Activated T-cell treated with anti-CD3 and anti-CD28 coated beads, Interleukin-2, amount 50 U/mL, for 24 hours (primary cell): Measurements from ENCODE around the gene TMEM214.

Experiments used
- DNase-seq: peaks from one replicate; pipeline ENCODE4 v3.0.0-alpha.2; 2020
- H3K27ac Mint-ChIP-seq: 2 replicates; pipeline ENCODE4 v1.8.0; 2020; ENCODE audit warnings: mild to moderate bottlenecking, mixed read lengths
- H3K27me3 Mint-ChIP-seq: 2 replicates; pipeline ENCODE4 v1.8.0; 2020; ENCODE audit warnings: mixed read lengths
- H3K36me3 Mint-ChIP-seq: 2 replicates; pipeline ENCODE4 v1.8.0; 2020; ENCODE audit warnings: low read depth, mixed read lengths
- H3K4me1 Mint-ChIP-seq: 2 replicates; pipeline ENCODE4 v1.8.0; 2020; ENCODE audit warnings: low read depth, mixed read lengths
- H3K4me3 Mint-ChIP-seq: 2 replicates; pipeline ENCODE4 v1.8.0; 2020; ENCODE audit warnings: mild to moderate bottlenecking, moderate library complexity, mixed read lengths
- H3K9me3 Mint-ChIP-seq: 2 replicates; pipeline ENCODE4 v1.8.0; 2020; ENCODE audit warnings: mixed read lengths

The TMEM214 gene

GRCh38 chr2:27076323-27076722 lies 43.6 kb downstream of the TMEM214 start:
- no peak for DNase-seq
- H3K4me1 Mint-ChIP-seq: peaks cover 52% of the 10 kb centered on the region
- no peaks in the 10 kb centered on the region for H3K27me3 Mint-ChIP-seq
- no peak overlapping the region for H3K27ac Mint-ChIP-seq
- no peaks in the 10 kb centered on the region for H3K9me3 Mint-ChIP-seq
- H3K4me3 Mint-ChIP-seq: no peak overlapping the region
- H3K36me3 Mint-ChIP-seq: no peaks in the 10 kb centered on the region

- no peak overlapping the region for H3K4me3 Mint-ChIP-seq
- H3K27ac Mint-ChIP-seq: no peak overlapping the region
- no peaks in the 10 kb centered on the region for H3K36me3 Mint-ChIP-seq
- peaks cover 55% of the 10 kb centered on the region for H3K4me1 Mint-ChIP-seq
- H3K9me3 Mint-ChIP-seq: no peaks in the 10 kb centered on the region
- no peak for DNase-seq
- no peaks in the 10 kb centered on the region for H3K27me3 Mint-ChIP-seq
Measured at GRCh38 chr2:27077231-27077630, 44.5 kb downstream of the TMEM214 start.

DNA sequence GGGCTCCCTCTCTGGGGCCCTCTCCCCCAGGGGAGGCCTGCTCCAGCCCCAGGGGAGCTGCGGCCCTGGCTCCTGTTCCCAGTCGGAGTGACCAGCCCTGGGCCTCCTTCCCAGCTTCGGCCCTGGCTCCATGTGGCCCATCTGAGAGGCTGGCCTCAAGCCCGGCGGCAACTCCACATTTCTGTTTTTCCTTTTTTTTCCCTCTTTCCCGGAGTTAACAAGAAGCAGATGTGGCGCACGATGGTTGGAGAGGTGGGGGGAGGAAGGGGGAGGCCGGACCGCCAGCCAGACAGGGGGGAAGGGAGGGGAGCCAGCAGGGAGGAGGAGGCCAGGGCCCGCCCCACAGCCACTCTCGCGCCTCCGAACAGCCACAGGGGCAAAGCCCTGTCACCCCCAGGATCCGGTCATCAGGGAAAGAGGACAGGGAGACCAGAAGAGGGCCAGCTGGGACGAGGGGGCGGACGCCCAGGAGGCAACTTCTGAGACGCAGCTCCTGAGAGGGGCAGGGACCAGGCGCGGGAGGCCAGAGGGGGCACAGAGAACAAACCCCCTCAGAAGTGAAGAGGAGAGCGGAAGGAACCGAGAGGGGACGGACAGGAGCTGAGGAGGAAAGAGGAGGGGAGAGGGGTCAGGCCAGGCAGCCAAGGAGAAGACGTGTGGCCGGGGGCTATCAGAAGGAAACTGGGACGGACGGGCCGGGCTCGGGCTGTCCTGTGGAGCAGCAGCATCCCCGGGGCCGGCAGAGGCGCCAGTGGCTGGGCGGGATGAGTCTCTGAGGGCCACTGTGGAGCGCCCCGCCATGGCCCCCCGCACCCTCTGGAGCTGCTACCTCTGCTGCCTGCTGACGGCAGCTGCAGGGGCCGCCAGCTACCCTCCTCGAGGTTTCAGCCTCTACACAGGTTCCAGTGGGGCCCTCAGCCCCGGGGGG lies 45.8 kb downstream of the TMEM214 start, which contains the start of gene EMILIN1:
EMILIN1 (plus strand) TSS at position 349 of the 928 bp plus-strand sequence; CDS start at position 800, 451 bp downstream.
- H3K36me3 Mint-ChIP-seq: no peaks in the 10 kb centered on the region
- H3K4me3 Mint-ChIP-seq: no peak within 1 kb of the TSS
- DNase-seq: no peak
- H3K27me3 Mint-ChIP-seq: no peaks in the 10 kb centered on the region
- H3K27ac Mint-ChIP-seq: no peak within 1 kb of the TSS
- H3K9me3 Mint-ChIP-seq: no peaks in the 10 kb centered on the region
- peaks cover 46% of the 10 kb centered on the region for H3K4me1 Mint-ChIP-seq

DNA sequence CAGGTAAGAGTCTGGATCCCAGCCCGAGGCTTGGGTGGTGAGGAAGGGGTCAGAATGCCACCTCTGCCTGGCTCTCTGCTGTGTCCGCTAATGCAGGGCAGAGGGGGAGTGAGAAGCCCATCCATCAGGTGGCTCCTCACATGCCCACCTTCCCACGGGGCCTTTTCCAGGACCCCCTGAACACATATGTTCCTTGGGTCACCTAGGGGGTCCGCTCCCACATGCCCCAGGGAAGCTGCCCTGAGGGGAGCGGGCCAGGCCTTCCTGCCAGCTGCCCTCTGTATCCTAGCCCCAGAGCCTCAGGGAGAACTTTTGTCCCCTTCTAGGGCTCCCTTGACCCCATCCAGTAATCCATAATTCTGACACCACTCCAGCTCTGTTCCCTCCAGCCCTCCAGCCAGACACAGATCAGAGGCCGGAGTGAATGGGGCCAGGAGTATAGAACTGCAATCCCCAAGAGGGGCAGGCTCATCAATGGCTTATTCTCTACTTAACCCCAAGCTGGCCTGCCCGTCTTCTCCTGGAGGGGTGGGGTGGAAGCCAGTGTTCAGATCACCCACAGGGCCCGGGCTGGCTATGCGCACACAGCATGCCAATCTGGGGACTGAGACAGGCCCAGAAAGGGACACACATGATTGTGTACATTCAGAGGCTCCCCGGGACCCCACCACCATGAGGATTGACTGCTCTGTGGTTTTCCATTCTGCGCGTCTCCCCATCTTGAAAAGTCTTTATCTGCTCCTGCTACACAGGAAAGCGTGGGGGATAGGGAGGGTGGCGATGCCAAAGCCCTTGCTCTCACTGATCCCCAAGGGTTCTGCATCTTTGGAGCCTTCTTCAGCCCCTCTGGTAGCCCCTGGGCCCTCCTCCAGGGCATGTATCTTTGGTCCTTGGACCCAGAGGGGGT lies 46.7 kb downstream of the TMEM214 start:
- no peak for DNase-seq
- Mint-ChIP-seq H3K27me3 (no peaks in the 10 kb centered on the region), H3K9me3 (no peaks in the 10 kb centered on the region), H3K27ac (peak overlapping the region; percentile 81), H3K36me3 (no peaks in the 10 kb centered on the region), H3K4me1 (peaks cover 36% of the 10 kb centered on the region), H3K4me3 (no peak overlapping the region)

DNA sequence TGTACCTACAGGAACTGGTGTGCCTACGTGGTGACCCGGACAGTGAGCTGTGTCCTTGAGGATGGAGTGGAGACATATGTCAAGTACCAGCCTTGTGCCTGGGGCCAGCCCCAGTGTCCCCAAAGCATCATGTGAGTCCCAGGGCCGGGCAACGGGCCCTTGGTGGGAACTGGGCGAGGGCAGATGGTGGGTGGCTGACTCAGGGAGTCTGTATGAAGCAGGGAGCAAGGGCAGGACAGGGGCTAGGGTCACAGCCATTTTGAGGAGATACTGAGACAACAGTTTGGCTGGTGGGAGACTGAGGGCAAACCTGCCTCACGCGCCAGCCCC lies 47.3 kb downstream of the TMEM214 start:
- DNase-seq: no peak
- peaks cover 33% of the 10 kb centered on the region for H3K4me1 Mint-ChIP-seq
- no peaks in the 10 kb centered on the region for H3K9me3 Mint-ChIP-seq
- peak overlapping the region; percentile 81 for H3K27ac Mint-ChIP-seq
- H3K27me3 Mint-ChIP-seq: no peaks in the 10 kb centered on the region
- no peaks in the 10 kb centered on the region for H3K36me3 Mint-ChIP-seq
- H3K4me3 Mint-ChIP-seq: no peak overlapping the region

GRCh38 chr2:27080603-27080936 lies 47.8 kb downstream of the TMEM214 start:
- Mint-ChIP-seq H3K9me3 (no peaks in the 10 kb centered on the region), H3K27ac (peak overlapping the region; percentile 95), H3K27me3 (no peaks in the 10 kb centered on the region), H3K36me3 (no peaks in the 10 kb centered on the region), H3K4me1 (peaks cover 33% of the 10 kb centered on the region), H3K4me3 (no peak overlapping the region)
- DNase-seq: no peak

DNA sequence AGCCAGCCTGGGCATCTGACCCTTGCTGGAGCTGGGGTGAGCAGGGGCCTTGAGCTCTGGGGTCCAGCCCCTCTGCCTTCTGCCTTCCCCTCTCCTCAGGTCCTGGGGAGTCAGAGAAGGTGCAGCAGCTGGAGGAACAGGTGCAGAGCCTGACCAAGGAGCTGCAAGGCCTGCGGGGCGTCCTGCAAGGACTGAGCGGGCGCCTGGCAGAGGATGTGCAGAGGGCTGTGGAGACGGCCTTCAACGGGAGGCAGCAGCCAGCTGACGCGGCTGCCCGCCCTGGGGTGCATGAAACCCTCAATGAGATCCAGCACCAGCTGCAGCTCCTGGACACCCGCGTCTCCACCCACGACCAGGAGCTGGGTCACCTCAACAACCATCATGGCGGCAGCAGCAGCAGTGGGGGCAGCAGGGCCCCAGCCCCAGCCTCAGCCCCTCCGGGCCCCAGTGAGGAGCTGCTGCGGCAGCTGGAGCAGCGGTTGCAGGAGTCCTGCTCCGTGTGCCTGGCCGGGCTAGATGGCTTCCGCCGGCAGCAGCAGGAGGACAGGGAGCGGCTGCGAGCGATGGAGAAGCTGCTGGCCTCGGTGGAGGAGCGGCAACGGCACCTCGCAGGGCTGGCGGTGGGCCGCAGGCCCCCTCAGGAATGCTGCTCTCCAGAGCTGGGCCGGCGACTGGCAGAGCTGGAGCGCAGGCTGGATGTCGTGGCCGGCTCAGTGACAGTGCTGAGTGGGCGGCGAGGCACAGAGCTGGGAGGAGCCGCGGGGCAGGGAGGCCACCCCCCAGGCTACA lies 49.4 kb downstream of the TMEM214 start:
- Mint-ChIP-seq H3K27ac (peak overlapping the region; percentile 95), H3K9me3 (no peaks in the 10 kb centered on the region), H3K36me3 (no peaks in the 10 kb centered on the region), H3K27me3 (no peaks in the 10 kb centered on the region), H3K4me1 (peaks cover 33% of the 10 kb centered on the region), H3K4me3 (no peak overlapping the region)
- DNase-seq: no peak

DNA sequence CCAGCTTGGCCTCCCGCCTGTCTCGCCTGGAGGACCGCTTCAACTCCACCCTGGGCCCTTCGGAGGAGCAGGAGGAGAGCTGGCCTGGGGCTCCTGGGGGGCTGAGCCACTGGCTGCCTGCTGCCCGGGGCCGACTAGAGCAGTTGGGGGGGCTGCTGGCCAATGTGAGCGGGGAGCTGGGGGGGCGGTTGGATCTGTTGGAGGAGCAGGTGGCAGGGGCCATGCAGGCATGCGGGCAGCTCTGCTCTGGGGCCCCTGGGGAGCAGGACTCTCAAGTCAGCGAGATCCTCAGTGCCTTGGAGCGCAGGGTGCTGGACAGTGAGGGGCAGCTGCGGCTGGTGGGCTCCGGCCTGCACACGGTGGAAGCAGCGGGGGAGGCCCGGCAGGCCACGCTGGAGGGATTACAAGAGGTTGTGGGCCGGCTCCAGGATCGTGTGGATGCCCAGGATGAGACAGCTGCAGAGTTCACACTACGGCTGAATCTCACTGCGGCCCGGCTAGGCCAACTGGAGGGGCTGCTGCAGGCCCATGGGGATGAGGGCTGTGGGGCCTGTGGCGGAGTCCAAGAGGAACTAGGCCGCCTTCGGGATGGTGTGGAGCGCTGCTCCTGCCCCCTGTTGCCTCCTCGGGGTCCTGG lies 50.1 kb downstream of the TMEM214 start:
- Mint-ChIP-seq H3K9me3 (no peaks in the 10 kb centered on the region), H3K4me3 (no peak overlapping the region), H3K27me3 (no peaks in the 10 kb centered on the region), H3K36me3 (no peaks in the 10 kb centered on the region), H3K27ac (no peak overlapping the region), H3K4me1 (peaks cover 39% of the 10 kb centered on the region)
- DNase-seq: no peak

DNA sequence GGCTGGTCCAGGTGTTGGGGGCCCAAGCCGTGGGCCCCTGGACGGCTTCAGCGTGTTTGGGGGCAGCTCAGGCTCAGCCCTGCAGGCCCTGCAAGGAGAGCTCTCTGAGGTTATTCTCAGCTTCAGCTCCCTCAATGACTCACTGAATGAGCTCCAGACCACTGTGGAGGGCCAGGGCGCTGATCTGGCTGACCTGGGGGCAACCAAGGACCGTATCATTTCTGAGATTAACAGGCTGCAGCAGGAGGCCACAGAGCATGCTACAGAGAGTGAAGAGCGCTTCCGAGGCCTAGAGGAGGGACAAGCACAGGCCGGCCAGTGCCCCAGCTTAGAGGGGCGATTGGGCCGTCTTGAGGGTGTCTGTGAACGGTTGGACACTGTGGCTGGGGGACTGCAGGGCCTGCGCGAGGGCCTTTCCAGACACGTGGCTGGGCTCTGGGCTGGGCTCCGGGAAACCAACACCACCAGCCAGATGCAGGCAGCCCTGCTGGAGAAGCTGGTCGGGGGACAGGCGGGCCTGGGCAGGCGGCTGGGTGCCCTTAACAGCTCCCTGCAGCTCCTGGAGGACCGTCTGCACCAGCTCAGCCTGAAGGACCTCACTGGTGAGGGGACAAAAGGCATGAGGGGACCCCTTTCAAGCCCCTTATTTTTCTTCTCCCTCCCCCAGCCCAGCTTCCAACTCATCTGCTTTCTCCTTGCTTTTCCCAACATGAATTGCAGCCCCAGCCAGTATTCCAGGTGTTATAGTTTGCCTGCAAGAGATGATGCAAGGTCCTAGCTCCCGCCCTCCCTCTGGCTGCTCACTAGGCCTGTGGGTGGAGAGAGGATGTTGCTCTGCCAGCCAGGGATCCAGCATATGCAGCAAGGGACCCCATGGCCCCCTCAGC lies 50.9 kb downstream of the TMEM214 start:
- Mint-ChIP-seq H3K27ac (no peak overlapping the region), H3K36me3 (no peaks in the 10 kb centered on the region), H3K4me1 (peaks cover 39% of the 10 kb centered on the region), H3K27me3 (no peaks in the 10 kb centered on the region), H3K9me3 (no peaks in the 10 kb centered on the region), H3K4me3 (no peak overlapping the region)
- DNase-seq: no peak

DNA sequence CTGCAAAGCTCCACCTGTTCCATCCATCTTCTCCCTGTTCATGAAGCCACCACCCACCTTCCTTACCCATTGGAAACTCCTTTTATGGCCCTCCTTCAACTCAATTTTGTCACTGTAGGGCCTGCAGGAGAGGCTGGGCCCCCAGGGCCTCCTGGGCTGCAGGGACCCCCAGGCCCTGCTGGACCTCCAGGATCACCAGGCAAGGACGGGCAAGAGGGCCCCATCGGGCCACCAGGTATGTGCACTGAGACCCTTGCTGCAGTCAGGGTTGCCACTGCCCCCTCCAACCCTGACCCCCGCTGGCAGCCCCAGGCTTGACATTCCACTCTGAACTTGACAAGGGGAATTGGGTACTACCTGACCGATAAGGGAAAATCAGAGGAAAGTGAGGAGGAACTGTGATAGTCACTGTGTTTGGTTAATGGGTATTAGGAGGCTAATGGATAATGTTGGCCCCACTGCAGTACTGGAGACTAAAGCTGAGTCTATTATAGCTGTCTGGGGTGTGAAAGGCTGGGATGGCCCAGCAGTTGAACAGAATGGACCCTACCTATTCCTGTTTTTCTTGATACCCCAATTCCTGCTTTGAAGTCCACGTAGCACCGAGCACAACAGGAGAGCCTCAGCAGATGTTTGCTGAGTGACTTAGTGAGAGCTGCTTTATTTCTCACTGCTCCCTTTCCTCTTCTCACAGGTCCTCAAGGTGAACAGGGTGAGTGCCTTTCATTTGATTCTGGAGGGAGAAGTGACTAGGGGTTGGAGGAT lies 51.7 kb downstream of the TMEM214 start:
- Mint-ChIP-seq H3K36me3 (no peaks in the 10 kb centered on the region), H3K4me3 (peak overlapping the region; percentile 84), H3K4me1 (peaks cover 39% of the 10 kb centered on the region), H3K27ac (no peak overlapping the region), H3K9me3 (no peaks in the 10 kb centered on the region), H3K27me3 (no peaks in the 10 kb centered on the region)
- DNase-seq: no peak

- no peaks in the 10 kb centered on the region for H3K36me3 Mint-ChIP-seq
- H3K4me3 Mint-ChIP-seq: peak overlapping the region; percentile 84
- peak overlapping the region; percentile 64 for H3K27ac Mint-ChIP-seq
- H3K4me1 Mint-ChIP-seq: peaks cover 37% of the 10 kb centered on the region
- DNase-seq: no peak
- no peaks in the 10 kb centered on the region for H3K27me3 Mint-ChIP-seq
- no peaks in the 10 kb centered on the region for H3K9me3 Mint-ChIP-seq
Measured at GRCh38 chr2:27085062-27085672, 52.4 kb downstream of the TMEM214 start.

GRCh38 chr2:27085673-27086089 lies 52.9 kb downstream of the TMEM214 start:
- peak; percentile 72 for DNase-seq
- H3K27me3 Mint-ChIP-seq: no peaks in the 10 kb centered on the region
- peaks cover 33% of the 10 kb centered on the region for H3K4me1 Mint-ChIP-seq
- H3K27ac Mint-ChIP-seq: peak overlapping the region; percentile 64
- H3K9me3 Mint-ChIP-seq: no peaks in the 10 kb centered on the region
- peak overlapping the region; percentile 84 for H3K4me3 Mint-ChIP-seq
- H3K36me3 Mint-ChIP-seq: no peaks in the 10 kb centered on the region
